Measurements from ENCODE around the gene KIF4A. TPM values are rescaled to one million over a fixed set of nuclear protein-coding genes. Genes with fewer than 3 reads are reported as not detected.
"Not testable (repeated sequence)": the region's sequence is repeated elsewhere in the genome, so short reads cannot be mapped to it uniquely, and the experiment has no call there.

Gene KIF4A
- total RNA-seq, 1 donor from 2014 or later, result 18.0 TPM

DNA sequence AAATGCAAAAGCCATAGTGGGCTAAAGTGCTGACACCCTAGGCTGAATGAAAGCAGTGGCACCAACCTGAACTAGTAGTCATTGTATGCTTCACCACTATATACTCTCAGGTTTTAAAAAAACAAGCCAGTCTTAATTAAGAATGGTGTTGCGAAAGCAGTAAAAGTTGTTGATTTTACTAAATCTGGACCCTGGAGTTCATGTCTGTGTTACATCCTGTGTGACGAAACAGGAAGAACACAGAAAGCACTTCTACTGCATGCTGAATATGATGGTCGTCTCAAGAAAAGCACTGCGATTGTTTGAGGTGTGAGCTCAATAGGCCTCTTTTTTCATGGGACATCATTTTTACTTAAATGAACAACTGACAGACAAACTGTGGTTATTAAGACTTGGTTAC lies 109.0 kb downstream of the KIF4A start:
- no peaks in the 10 kb centered on the region for H3K4me1 Mint-ChIP-seq (ENCODE audit: low read depth)
- no peak for TF ChIP-seq CTCF (IDR thresholded peaks at IDR 0.05; ENCODE audit: unreplicated experiment)
- no peak overlapping the region for H3K4me3 Mint-ChIP-seq (ENCODE audit: low read depth)
- H3K27me3 Mint-ChIP-seq, result no peaks in the 10 kb centered on the region
- H3K9me3 Mint-ChIP-seq (ENCODE audit: low read depth), result peaks cover 3% of the 10 kb centered on the region
- no peak for DNase-seq (ENCODE audit: low spot score, unreplicated experiment)
- peaks cover 11% of the 10 kb centered on the region for H3K36me3 Mint-ChIP-seq (ENCODE audit: insufficient read depth)
- no peak overlapping the region for H3K27ac Mint-ChIP-seq

GRCh38 chrX:70400181-70400580 lies 110.3 kb downstream of the KIF4A start:
- not testable (repeated sequence) for H3K27me3 Mint-ChIP-seq; H3K36me3 Mint-ChIP-seq (ENCODE audit: insufficient read depth); H3K9me3 Mint-ChIP-seq (ENCODE audit: low read depth); H3K27ac Mint-ChIP-seq; DNase-seq (ENCODE audit: low spot score, unreplicated experiment); H3K4me1 Mint-ChIP-seq (ENCODE audit: low read depth); H3K4me3 Mint-ChIP-seq (ENCODE audit: low read depth)

- Mint-ChIP-seq H3K36me3 (ENCODE audit: insufficient read depth) (peaks cover 3% of the 10 kb centered on the region), H3K9me3 (ENCODE audit: low read depth) (peaks cover 7% of the 10 kb centered on the region), H3K27ac (no peak overlapping the region), H3K4me3 (ENCODE audit: low read depth) (no peak overlapping the region), H3K4me1 (ENCODE audit: low read depth) (no peaks in the 10 kb centered on the region), H3K27me3 (no peaks in the 10 kb centered on the region)
- TF ChIP-seq CTCF (IDR thresholded peaks at IDR 0.05; ENCODE audit: unreplicated experiment), result no peak
- DNase-seq (ENCODE audit: low spot score, unreplicated experiment), result no peak
These were observed 112.8 kb downstream of the KIF4A start for GRCh38 chrX:70402721-70403120.

GRCh38 chrX:70405003-70405402 lies 115.1 kb downstream of the KIF4A start:
- no peak for DNase-seq (ENCODE audit: low spot score, unreplicated experiment)
- H3K27ac Mint-ChIP-seq, result no peak overlapping the region
- no peak for TF ChIP-seq CTCF (IDR thresholded peaks at IDR 0.05; ENCODE audit: unreplicated experiment)
- H3K4me3 Mint-ChIP-seq (ENCODE audit: low read depth), result no peak overlapping the region
- H3K4me1 Mint-ChIP-seq (ENCODE audit: low read depth), result no peaks in the 10 kb centered on the region
- peaks cover 10% of the 10 kb centered on the region for H3K9me3 Mint-ChIP-seq (ENCODE audit: low read depth)
- H3K36me3 Mint-ChIP-seq (ENCODE audit: insufficient read depth), result peaks cover 8% of the 10 kb centered on the region
- no peaks in the 10 kb centered on the region for H3K27me3 Mint-ChIP-seq

DNA sequence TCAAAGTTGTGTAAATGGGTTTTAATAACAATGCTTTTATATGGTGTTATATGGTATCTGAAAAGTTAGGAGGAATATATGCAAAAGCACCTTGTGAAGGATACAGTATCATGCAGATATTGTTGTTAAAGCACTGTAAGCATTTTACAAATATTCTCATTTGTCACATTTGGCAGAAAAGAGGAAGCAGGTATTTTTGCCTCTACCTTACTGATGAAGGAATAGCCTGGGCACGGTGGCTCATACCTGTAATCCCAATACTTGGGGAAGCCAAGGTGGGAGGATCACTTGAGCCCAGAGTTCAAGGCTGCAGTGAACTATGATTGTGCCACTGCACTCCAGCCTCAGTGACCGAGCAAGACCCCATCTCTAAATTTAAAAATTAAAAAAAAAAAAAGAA lies 121.0 kb downstream of the KIF4A start:
- H3K4me3 Mint-ChIP-seq (ENCODE audit: low read depth), result no peak overlapping the region
- no peak for TF ChIP-seq CTCF (IDR thresholded peaks at IDR 0.05; ENCODE audit: unreplicated experiment)
- no peak for DNase-seq (ENCODE audit: low spot score, unreplicated experiment)
- no peak overlapping the region for H3K27ac Mint-ChIP-seq
- peaks cover 7% of the 10 kb centered on the region for H3K9me3 Mint-ChIP-seq (ENCODE audit: low read depth)
- H3K36me3 Mint-ChIP-seq (ENCODE audit: insufficient read depth), result peaks cover 5% of the 10 kb centered on the region
- no peaks in the 10 kb centered on the region for H3K4me1 Mint-ChIP-seq (ENCODE audit: low read depth)
- no peaks in the 10 kb centered on the region for H3K27me3 Mint-ChIP-seq

DNA sequence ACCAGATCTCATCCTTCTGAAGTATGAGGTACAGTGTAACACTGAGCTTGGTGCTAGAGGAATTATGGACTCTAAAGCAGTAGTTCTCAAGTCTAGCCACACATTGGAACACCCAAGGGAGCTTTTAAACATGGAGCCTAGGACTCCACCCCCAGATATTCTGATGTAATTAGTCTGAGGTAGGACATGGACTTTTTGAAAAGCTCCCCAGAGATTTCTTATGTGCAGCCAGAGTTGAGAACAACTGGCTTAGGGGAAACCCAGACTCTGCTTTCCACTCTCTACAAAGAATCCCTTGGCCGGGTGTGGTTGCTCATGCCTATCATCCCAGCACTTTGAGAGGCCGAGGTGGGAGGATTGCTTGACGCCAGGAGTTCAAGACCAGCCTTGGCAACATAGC lies 121.6 kb downstream of the KIF4A start:
- no peak for TF ChIP-seq CTCF (IDR thresholded peaks at IDR 0.05; ENCODE audit: unreplicated experiment)
- H3K4me1 Mint-ChIP-seq (ENCODE audit: low read depth), result no peaks in the 10 kb centered on the region
- no peaks in the 10 kb centered on the region for H3K27me3 Mint-ChIP-seq
- peaks cover 7% of the 10 kb centered on the region for H3K9me3 Mint-ChIP-seq (ENCODE audit: low read depth)
- H3K27ac Mint-ChIP-seq, result no peak overlapping the region
- DNase-seq (ENCODE audit: low spot score, unreplicated experiment), result no peak
- H3K4me3 Mint-ChIP-seq (ENCODE audit: low read depth), result no peak overlapping the region
- H3K36me3 Mint-ChIP-seq (ENCODE audit: insufficient read depth), result peaks cover 5% of the 10 kb centered on the region

Measured in progenitor cell of endocrine pancreas (in vitro differentiated cells).